ENCODE results near the gene IL17D.

The IL17D gene

DNA sequence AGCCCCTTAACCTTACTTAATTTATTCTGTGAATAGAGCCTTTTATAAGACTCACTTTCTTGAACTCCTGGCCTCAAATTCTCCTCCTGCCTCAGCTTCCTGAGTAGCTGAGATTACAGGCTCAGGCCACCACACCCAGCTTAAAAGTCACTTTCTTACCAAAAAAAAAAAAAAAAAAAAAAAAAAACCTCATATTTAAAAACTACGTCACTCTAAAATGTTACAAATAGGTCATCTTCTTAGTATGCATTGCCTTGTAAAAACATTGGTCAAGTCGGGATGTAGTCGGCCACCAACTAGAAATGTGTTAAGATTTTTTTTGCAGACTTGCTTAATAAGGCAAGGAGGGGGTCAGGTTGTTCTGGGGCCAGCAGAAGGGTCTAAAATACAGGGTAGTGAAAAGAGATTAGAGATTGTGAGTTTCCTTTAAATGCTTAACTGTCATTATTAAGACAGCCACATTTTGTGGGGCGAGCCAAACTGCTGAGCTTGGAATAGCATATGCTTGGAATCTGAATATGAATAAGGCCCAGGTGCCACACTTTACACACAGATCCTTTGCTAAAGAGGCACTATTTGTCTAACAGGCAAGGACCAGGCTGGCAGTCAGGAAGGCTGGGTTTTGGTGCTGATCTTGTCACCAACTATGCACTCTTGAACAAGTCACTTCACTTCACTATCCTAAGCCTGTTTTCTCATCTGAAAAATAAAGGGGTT lies 16.5 kb upstream of the IL17D start:
- H3K27me3 ChIP-seq (ENCODE audit: low read length) = no peaks in the 10 kb centered on the region
- no peaks in the 10 kb centered on the region for H4K20me1 ChIP-seq (ENCODE audit: low read depth, low read length)
- H3K27ac ChIP-seq (ENCODE audit: low read depth, low read length) = no peak overlapping the region
- no peaks in the 10 kb centered on the region for H3K36me3 ChIP-seq (ENCODE audit: low read length)
- no peak overlapping the region for H3K9ac ChIP-seq (ENCODE audit: low read length)
- H3K9me2 ChIP-seq (replicated peaks; ENCODE audit: insufficient read depth, low read length) = no peaks in the 10 kb centered on the region
- no peak overlapping the region for H2AFZ ChIP-seq (ENCODE audit: low read depth, low read length, severe bottlenecking)
- TF ChIP-seq, protein P1, sequence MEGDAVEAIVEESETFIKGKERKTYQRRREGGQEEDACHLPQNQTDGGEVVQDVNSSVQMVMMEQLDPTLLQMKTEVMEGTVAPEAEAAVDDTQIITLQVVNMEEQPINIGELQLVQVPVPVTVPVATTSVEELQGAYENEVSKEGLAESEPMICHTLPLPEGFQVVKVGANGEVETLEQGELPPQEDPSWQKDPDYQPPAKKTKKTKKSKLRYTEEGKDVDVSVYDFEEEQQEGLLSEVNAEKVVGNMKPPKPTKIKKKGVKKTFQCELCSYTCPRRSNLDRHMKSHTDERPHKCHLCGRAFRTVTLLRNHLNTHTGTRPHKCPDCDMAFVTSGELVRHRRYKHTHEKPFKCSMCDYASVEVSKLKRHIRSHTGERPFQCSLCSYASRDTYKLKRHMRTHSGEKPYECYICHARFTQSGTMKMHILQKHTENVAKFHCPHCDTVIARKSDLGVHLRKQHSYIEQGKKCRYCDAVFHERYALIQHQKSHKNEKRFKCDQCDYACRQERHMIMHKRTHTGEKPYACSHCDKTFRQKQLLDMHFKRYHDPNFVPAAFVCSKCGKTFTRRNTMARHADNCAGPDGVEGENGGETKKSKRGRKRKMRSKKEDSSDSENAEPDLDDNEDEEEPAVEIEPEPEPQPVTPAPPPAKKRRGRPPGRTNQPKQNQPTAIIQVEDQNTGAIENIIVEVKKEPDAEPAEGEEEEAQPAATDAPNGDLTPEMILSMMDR (IDR thresholded peaks at IDR 0.05; ENCODE audit: insufficient read depth, low read length, poor library complexity, severe bottlenecking) = no peak
- TF ChIP-seq EZH2phosphoT487 (conservative IDR thresholded peaks at IDR 0.05; ENCODE audit: low read length) = no peak
- no peak overlapping the region for H3K4me2 ChIP-seq (ENCODE audit: low read depth, low read length, poor library complexity, severe bottlenecking)
- no peak overlapping the region for H3K4me3 ChIP-seq (ENCODE audit: insufficient read depth, low read length, poor library complexity, severe bottlenecking)
- no peaks in the 10 kb centered on the region for H3K79me2 ChIP-seq (ENCODE audit: insufficient read depth, low read length)
- H3K9me3 ChIP-seq (ENCODE audit: insufficient read depth, low read length) = no peaks in the 10 kb centered on the region
- H3F3A ChIP-seq (ENCODE audit: insufficient read depth) = no peaks in the 10 kb centered on the region

DNA sequence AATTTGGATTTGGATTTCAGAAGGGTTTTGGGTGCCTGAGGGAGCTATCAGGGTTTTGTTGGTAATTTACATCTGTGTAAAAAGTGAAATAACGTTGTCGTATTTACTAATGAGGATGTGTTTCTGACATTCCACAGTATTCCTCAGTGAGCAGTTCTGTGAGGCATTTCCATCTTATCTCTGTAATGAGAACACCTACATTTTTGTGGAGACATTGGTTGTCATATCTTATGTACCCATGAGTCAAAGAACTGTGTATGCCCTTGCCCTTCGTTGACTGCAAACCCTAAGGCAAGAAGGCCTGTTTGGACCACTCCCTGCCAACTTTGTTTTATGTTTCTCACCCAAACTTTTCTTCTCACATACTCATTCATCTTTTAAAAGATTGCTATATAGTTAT lies 14.2 kb upstream of the IL17D start:
- no peak overlapping the region for H3K4me2 ChIP-seq (ENCODE audit: low read depth, low read length, poor library complexity, severe bottlenecking)
- no peak overlapping the region for H3K27ac ChIP-seq (ENCODE audit: low read depth, low read length)
- no peaks in the 10 kb centered on the region for H3F3A ChIP-seq (ENCODE audit: insufficient read depth)
- H3K9me2 ChIP-seq (replicated peaks; ENCODE audit: insufficient read depth, low read length) = no peaks in the 10 kb centered on the region
- H3K4me3 ChIP-seq (ENCODE audit: insufficient read depth, low read length, poor library complexity, severe bottlenecking) = no peak overlapping the region
- H3K9ac ChIP-seq (ENCODE audit: low read length) = no peak overlapping the region
- H3K79me2 ChIP-seq (ENCODE audit: insufficient read depth, low read length) = no peaks in the 10 kb centered on the region
- H2AFZ ChIP-seq (ENCODE audit: low read depth, low read length, severe bottlenecking) = no peak overlapping the region
- H3K9me3 ChIP-seq (ENCODE audit: insufficient read depth, low read length) = no peaks in the 10 kb centered on the region
- H4K20me1 ChIP-seq (ENCODE audit: low read depth, low read length) = no peaks in the 10 kb centered on the region
- no peaks in the 10 kb centered on the region for H3K27me3 ChIP-seq (ENCODE audit: low read length)
- no peaks in the 10 kb centered on the region for H3K36me3 ChIP-seq (ENCODE audit: low read length)
- TF ChIP-seq, protein P1 (IDR thresholded peaks at IDR 0.05; ENCODE audit: insufficient read depth, low read length, poor library complexity, severe bottlenecking) = no peak
- no peak for TF ChIP-seq EZH2phosphoT487 (conservative IDR thresholded peaks at IDR 0.05; ENCODE audit: low read length)

DNA sequence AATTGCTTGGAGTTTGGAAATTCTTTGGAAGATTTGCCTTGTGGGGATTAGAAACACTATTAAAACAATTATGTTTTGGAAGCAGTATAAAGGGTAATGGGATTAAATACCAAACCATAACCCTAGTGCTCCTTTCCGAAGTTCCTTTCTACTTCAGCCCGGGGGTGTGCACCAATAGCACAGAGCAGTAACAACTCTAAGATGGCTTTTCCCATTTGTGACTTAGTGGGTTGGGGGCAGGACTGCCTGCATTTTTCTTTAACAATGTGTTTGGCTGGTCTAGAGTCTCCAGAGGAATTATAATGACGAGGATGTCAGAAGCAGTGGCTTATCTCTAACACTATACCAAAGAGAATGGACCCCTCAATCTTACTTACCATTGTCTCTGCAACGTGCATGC lies 11.9 kb upstream of the IL17D start:
- Histone ChIP-seq H3K9ac (ENCODE audit: low read length) (no peak overlapping the region), H3K27me3 (ENCODE audit: low read length) (no peaks in the 10 kb centered on the region), H3K36me3 (ENCODE audit: low read length) (no peaks in the 10 kb centered on the region), H3K9me2 (replicated peaks; ENCODE audit: insufficient read depth, low read length) (no peaks in the 10 kb centered on the region), H3K79me2 (ENCODE audit: insufficient read depth, low read length) (no peaks in the 10 kb centered on the region), H2AFZ (ENCODE audit: low read depth, low read length, severe bottlenecking) (no peak overlapping the region), H3K4me3 (ENCODE audit: insufficient read depth, low read length, poor library complexity, severe bottlenecking) (no peak overlapping the region), H3K9me3 (ENCODE audit: insufficient read depth, low read length) (no peaks in the 10 kb centered on the region), H4K20me1 (ENCODE audit: low read depth, low read length) (no peaks in the 10 kb centered on the region), H3K4me2 (ENCODE audit: low read depth, low read length, poor library complexity, severe bottlenecking) (no peak overlapping the region), H3K27ac (ENCODE audit: low read depth, low read length) (no peak overlapping the region), H3F3A (ENCODE audit: insufficient read depth) (no peaks in the 10 kb centered on the region)
- TF ChIP-seq EZH2phosphoT487 (conservative IDR thresholded peaks at IDR 0.05; ENCODE audit: low read length) = no peak
- TF ChIP-seq, protein P1 (IDR thresholded peaks at IDR 0.05; ENCODE audit: insufficient read depth, low read length, poor library complexity, severe bottlenecking) = no peak

Measured in SU-DHL-6 (cell line).